ENCODE results near the gene TNRC6C. TPM values are rescaled to one million over a fixed set of nuclear protein-coding genes. Genes with fewer than 3 reads are reported as not detected.

Gene TNRC6C
- total RNA-seq = 4.0 and 16.0 TPM in 2 replicates

GRCh38 chr17:77957857-77958715, at the start of gene TNRC6C:
TSS of gene TNRC6C (plus strand) at chr17:77958703. CDS start at chr17:78004207, 45,504 bp downstream.

GRCh38 chr17:78128551-78129350, 170.2 kb downstream of the TNRC6C start, which contains the start of gene TMC6:
TSS of gene TMC6 (minus strand) at chr17:78128755. CDS start at chr17:78126832, 1,923 bp downstream.

GRCh38 chr17:78130437-78131101, 172.1 kb downstream of the TNRC6C start, which contains the start of gene TMC8:
TSS of gene TMC8 (plus strand) at chr17:78130771. CDS start at chr17:78131589, 818 bp downstream.

Other genes starting within 250 kb of the TNRC6C start
- gene TMC6, start 170.1 kb downstream of the TNRC6C start, total RNA-seq = 40.0 and 49.0 TPM in 2 replicates
- gene TMC8, start 172.1 kb downstream of the TNRC6C start, total RNA-seq = under 0.01 and 0.16 TPM in 2 replicates
- gene C17orf99, start 187.7 kb downstream of the TNRC6C start, total RNA-seq = not detected in 2 replicates
- 26.1 and 63.4 TPM in 2 replicates for gene SYNGR2, start 209.9 kb downstream of the TNRC6C start, total RNA-seq
- 53.1 and 210 TPM in 2 replicates for gene TK1, start 228.3 kb downstream of the TNRC6C start, total RNA-seq
- gene AFMID, start 228.7 kb downstream of the TNRC6C start, total RNA-seq = 32.6 and 34.0 TPM in 2 replicates

Measured in bladder microvascular endothelial cell (primary cell).